HepG2 (cell line): ENCODE measurements around the gene SHFL. TPM values are rescaled to one million over a fixed set of nuclear protein-coding genes. Genes with fewer than 3 reads are reported as not detected.

Source experiments
- HNRNPLL ChIP-seq: fragments of 200-400 bp; formaldehyde crosslinking; IDR thresholded peaks from 2 replicates; pipeline ENCODE4 v1.6.1; 2017; ENCODE audit warnings: mild to moderate bottlenecking, low read depth, low read length; ENCODE audit not compliant: poor library complexity, severe bottlenecking
- JUN ChIP-seq: sonication (generic); formaldehyde crosslinking; IDR thresholded peaks from 2 replicates; pipeline ENCODE4 v1.4.0; 2020; ENCODE audit warnings: mild to moderate bottlenecking, missing genetic modification reagents
- NCOA1 ChIP-seq: sonication (generic); formaldehyde crosslinking; IDR thresholded peaks from 2 replicates; pipeline ENCODE4 v1.9.0; 2021; ENCODE audit warnings: missing genetic modification reagents
- NCOA5 ChIP-seq: sonication (generic); formaldehyde crosslinking; IDR thresholded peaks from 2 replicates; pipeline ENCODE4 v1.4.0; 2020; ENCODE audit warnings: missing genetic modification reagents
- PAWR ChIP-seq: sonication (generic); formaldehyde crosslinking; IDR thresholded peaks from 2 replicates; pipeline ENCODE4 v1.4.0; 2020; ENCODE audit warnings: missing genetic modification reagents, mild to moderate bottlenecking, borderline replicate concordance
- PRMT3 ChIP-seq: sonication (generic); formaldehyde crosslinking; IDR thresholded peaks from 2 replicates; pipeline ENCODE4 v1.8.1; 2022; ENCODE audit warnings: low read depth, mild to moderate bottlenecking, moderate library complexity, missing genetic modification reagents, borderline replicate concordance
- ZC3H13 ChIP-seq: sonication (generic); formaldehyde crosslinking; IDR thresholded peaks from 2 replicates; pipeline ENCODE4 v1.8.1; 2023; ENCODE audit warnings: mild to moderate bottlenecking, missing genetic modification reagents, moderate library complexity
- ZMYM3 ChIP-seq: sonication (generic); formaldehyde crosslinking; IDR thresholded peaks from 2 replicates; pipeline ENCODE4 v1.5.1; 2020; ENCODE audit warnings: mild to moderate bottlenecking, missing genetic modification reagents
- ZNF747 ChIP-seq: sonication (generic); formaldehyde crosslinking; IDR thresholded peaks from 2 replicates; pipeline ENCODE4 v1.8.1; 2023; ENCODE audit warnings: missing genetic modification reagents, mild to moderate bottlenecking, borderline replicate concordance
- ZNF781 ChIP-seq: sonication (generic); formaldehyde crosslinking; IDR thresholded peaks from 2 replicates; pipeline ENCODE4 v1.5.1; 2020; ENCODE audit warnings: borderline replicate concordance, mild to moderate bottlenecking, missing genetic modification reagents; ENCODE audit errors: not compliant biosample characterization
- ZSCAN21 ChIP-seq: sonication (generic); formaldehyde crosslinking; IDR thresholded peaks from 2 replicates; pipeline ENCODE4 v1.8.0; 2022; ENCODE audit warnings: mild to moderate bottlenecking, missing genetic modification reagents, moderate library complexity, borderline replicate concordance
- polyA plus RNA-seq, 8 experiments: library from polyadenylated mRNA; depleted of rRNA in 3 of 8; stranded (reverse) in 7 of 8; unstranded in 1 of 8; fragments of >200 nt; fragmentation: Illumina TruSeq in 4 of 8; extraction: Trizol in 4 of 8; gene quantifications; 2 replicates each; pipeline versions ENCODE4 v1.2.1 to v1.2.3, GENCODE V29; 2011 to 2016; ENCODE audit warnings: low read depth in 4 of 8, missing spikeins in 1 of 8, mixed read lengths in 1 of 8; ENCODE audit not compliant: insufficient read depth in 1 of 8
- total RNA-seq, 5 experiments: library from RNA; depleted of rRNA; stranded (reverse); fragments of >200 nt; fragmentation: Illumina TruSeq; extraction: Trizol; gene quantifications; 2 replicates each; pipeline ENCODE4 v1.2.3, GENCODE V29; 2016; ENCODE audit warnings: low read depth in 1 of 5
- TF ChIP-seq, protein P1 (sequence below): sonication (generic); formaldehyde crosslinking; IDR thresholded peaks from 2 replicates; pipeline ENCODE4 v1.4.0; 2020; ENCODE audit warnings: missing genetic modification reagents
- TF ChIP-seq, protein P2 (sequence below): sonication (generic); formaldehyde crosslinking; IDR thresholded peaks from 2 replicates; pipeline ENCODE4 v1.4.0; 2020; ENCODE audit warnings: mild to moderate bottlenecking, missing genetic modification reagents
- TF ChIP-seq, protein P3 (sequence below): IDR thresholded peaks from 2 replicates; pipeline ENCODE4 v1.6.1; 2016; ENCODE audit warnings: low read depth, missing genetic modification reagents, missing compliant biosample characterization
- TF ChIP-seq, protein P4 (sequence below): sonication (generic); formaldehyde crosslinking; IDR thresholded peaks from 2 replicates; pipeline ENCODE4 v1.5.1; 2020; ENCODE audit warnings: mild to moderate bottlenecking, missing genetic modification reagents, borderline replicate concordance

SHFL gene
- total and polyA plus RNA-seq, 2 of the 13 experiments (the other 11 are each of a cell fraction or from before 2014, with no cell fraction given) = 12.3 to 36.4 TPM

DNA sequence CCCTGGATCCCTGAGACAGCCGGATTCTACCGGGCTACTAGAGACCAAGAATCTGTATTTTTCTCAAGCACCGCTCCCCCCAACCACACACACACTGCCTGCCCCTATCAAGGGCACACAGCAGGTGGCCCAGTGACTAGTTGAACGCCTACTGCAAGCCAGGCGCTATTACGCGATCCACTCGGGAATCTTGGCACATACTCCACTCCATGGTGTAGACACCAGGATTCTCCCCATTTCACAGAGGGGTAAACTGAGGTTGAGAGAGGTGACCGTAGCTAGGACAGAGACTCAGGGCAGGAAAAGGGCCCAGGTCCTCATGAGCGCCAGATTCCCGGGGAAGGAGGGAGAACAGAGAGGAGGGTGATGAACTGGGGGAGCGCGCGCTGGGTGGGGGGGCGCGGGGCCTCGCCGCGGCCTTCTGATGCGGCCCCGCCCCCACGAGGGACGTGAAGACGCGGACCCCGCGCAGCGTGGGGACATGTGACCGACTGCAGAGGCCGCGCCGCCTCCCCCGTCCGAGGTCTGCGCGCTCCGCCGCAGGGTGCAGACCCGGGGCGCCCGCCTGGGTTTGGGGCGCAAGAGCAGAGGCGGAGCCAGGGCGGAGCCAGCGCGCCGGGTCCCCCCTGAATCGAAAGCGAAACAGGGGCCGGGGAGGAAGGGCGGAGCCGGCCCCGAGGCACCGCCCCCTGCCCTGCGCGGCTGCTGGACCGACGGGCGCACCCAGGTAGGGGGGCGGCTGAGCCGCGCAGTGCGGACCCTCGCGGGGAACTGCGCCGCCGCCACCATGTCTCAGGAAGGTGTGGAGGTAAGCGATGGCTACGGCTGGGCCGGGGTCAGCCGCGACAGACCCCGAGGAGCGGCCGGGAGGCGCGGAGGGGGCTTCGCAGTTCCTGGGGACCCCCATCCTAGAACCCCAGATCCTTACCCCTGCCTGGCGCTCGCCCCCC lies at the start of gene SHFL (continued):
- TF ChIP-seq, protein P1, sequence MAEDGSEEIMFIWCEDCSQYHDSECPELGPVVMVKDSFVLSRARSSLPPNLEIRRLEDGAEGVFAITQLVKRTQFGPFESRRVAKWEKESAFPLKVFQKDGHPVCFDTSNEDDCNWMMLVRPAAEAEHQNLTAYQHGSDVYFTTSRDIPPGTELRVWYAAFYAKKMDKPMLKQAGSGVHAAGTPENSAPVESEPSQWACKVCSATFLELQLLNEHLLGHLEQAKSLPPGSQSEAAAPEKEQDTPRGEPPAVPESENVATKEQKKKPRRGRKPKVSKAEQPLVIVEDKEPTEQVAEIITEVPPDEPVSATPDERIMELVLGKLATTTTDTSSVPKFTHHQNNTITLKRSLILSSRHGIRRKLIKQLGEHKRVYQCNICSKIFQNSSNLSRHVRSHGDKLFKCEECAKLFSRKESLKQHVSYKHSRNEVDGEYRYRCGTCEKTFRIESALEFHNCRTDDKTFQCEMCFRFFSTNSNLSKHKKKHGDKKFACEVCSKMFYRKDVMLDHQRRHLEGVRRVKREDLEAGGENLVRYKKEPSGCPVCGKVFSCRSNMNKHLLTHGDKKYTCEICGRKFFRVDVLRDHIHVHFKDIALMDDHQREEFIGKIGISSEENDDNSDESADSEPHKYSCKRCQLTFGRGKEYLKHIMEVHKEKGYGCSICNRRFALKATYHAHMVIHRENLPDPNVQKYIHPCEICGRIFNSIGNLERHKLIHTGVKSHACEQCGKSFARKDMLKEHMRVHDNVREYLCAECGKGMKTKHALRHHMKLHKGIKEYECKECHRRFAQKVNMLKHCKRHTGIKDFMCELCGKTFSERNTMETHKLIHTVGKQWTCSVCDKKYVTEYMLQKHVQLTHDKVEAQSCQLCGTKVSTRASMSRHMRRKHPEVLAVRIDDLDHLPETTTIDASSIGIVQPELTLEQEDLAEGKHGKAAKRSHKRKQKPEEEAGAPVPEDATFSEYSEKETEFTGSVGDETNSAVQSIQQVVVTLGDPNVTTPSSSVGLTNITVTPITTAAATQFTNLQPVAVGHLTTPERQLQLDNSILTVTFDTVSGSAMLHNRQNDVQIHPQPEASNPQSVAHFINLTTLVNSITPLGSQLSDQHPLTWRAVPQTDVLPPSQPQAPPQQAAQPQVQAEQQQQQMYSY (CRISPR knock-in tag) = no peak
- TF ChIP-seq NCOA5 (CRISPR knock-in tag) (no peak), ZMYM3 (CRISPR knock-in tag) (peak; percentile 99), ZSCAN21 (no peak; the same call in 1 of the 2 replicates), NCOA1 (CRISPR knock-in tag) (no peak), PRMT3 (CRISPR knock-in tag) (no peak), ZC3H13 (CRISPR knock-in tag) (no peak), PAWR (CRISPR knock-in tag) (no peak), ZNF781 (CRISPR knock-in tag) (no peak), HNRNPLL (peak; percentile 29), JUN (CRISPR knock-in tag) (no peak), ZNF747 (peak; percentile 35; the same call in 1 of the 2 replicates)
- TF ChIP-seq, protein P2, sequence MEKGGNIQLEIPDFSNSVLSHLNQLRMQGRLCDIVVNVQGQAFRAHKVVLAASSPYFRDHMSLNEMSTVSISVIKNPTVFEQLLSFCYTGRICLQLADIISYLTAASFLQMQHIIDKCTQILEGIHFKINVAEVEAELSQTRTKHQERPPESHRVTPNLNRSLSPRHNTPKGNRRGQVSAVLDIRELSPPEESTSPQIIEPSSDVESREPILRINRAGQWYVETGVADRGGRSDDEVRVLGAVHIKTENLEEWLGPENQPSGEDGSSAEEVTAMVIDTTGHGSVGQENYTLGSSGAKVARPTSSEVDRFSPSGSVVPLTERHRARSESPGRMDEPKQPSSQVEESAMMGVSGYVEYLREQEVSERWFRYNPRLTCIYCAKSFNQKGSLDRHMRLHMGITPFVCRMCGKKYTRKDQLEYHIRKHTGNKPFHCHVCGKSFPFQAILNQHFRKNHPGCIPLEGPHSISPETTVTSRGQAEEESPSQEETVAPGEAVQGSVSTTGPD (CRISPR knock-in tag) = no peak
- TF ChIP-seq, protein P3, sequence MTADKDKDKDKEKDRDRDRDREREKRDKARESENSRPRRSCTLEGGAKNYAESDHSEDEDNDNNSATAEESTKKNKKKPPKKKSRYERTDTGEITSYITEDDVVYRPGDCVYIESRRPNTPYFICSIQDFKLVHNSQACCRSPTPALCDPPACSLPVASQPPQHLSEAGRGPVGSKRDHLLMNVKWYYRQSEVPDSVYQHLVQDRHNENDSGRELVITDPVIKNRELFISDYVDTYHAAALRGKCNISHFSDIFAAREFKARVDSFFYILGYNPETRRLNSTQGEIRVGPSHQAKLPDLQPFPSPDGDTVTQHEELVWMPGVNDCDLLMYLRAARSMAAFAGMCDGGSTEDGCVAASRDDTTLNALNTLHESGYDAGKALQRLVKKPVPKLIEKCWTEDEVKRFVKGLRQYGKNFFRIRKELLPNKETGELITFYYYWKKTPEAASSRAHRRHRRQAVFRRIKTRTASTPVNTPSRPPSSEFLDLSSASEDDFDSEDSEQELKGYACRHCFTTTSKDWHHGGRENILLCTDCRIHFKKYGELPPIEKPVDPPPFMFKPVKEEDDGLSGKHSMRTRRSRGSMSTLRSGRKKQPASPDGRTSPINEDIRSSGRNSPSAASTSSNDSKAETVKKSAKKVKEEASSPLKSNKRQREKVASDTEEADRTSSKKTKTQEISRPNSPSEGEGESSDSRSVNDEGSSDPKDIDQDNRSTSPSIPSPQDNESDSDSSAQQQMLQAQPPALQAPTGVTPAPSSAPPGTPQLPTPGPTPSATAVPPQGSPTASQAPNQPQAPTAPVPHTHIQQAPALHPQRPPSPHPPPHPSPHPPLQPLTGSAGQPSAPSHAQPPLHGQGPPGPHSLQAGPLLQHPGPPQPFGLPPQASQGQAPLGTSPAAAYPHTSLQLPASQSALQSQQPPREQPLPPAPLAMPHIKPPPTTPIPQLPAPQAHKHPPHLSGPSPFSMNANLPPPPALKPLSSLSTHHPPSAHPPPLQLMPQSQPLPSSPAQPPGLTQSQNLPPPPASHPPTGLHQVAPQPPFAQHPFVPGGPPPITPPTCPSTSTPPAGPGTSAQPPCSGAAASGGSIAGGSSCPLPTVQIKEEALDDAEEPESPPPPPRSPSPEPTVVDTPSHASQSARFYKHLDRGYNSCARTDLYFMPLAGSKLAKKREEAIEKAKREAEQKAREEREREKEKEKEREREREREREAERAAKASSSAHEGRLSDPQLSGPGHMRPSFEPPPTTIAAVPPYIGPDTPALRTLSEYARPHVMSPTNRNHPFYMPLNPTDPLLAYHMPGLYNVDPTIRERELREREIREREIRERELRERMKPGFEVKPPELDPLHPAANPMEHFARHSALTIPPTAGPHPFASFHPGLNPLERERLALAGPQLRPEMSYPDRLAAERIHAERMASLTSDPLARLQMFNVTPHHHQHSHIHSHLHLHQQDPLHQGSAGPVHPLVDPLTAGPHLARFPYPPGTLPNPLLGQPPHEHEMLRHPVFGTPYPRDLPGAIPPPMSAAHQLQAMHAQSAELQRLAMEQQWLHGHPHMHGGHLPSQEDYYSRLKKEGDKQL (CRISPR knock-in tag) = no peak
- TF ChIP-seq, protein P4, sequence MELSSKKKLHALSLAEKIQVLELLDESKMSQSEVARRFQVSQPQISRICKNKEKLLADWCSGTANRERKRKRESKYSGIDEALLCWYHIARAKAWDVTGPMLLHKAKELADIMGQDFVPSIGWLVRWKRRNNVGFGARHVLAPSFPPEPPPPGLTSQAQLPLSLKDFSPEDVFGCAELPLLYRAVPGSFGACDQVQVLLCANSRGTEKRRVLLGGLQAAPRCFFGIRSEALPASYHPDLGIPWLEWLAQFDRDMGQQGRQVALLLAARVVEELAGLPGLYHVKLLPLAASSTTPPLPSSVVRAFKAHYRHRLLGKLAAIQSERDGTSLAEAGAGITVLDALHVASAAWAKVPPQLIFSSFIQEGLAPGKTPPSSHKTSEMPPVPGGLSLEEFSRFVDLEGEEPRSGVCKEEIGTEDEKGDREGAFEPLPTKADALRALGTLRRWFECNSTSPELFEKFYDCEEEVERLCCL = no peak
